ENCODE measurements around the gene TNFRSF12A.

Gene TNFRSF12A

GRCh38 chr16:2986623-2987188 is 33.5 kb upstream of the TNFRSF12A start:
- no peak for DNase-seq

GRCh38 chr16:2987286-2987685 is 32.9 kb upstream of the TNFRSF12A start:
- DNase-seq, result no peak

GRCh38 chr16:2987833-2988232 is 32.3 kb upstream of the TNFRSF12A start:
- no peak for DNase-seq

- DNase-seq, result no peak
Observed at GRCh38 chr16:2988590-2989099, 31.5 kb upstream of the TNFRSF12A start.

GRCh38 chr16:2990891-2991290 is 29.3 kb upstream of the TNFRSF12A start:
- no peak for DNase-seq

- no peak for DNase-seq
Observed at GRCh38 chr16:2991566-2992261, 28.5 kb upstream of the TNFRSF12A start.

GRCh38 chr16:2992383-2993081 is 27.6 kb upstream of the TNFRSF12A start:
- DNase-seq, result no peak

GRCh38 chr16:2996298-2996697 is 23.9 kb upstream of the TNFRSF12A start:
- no peak for DNase-seq

- DNase-seq, result no peak
Observed at GRCh38 chr16:2999929-3000328, 20.2 kb upstream of the TNFRSF12A start.

- DNase-seq, result no peak
Observed at GRCh38 chr16:3000540-3000939, 19.6 kb upstream of the TNFRSF12A start.

GRCh38 chr16:3001316-3001715 is 18.9 kb upstream of the TNFRSF12A start:
- DNase-seq, result no peak

GRCh38 chr16:3003582-3004270 is 16.4 kb upstream of the TNFRSF12A start:
- DNase-seq, result peak; percentile 99 to 100

GRCh38 chr16:3004319-3004718 is 15.8 kb upstream of the TNFRSF12A start:
- no peak for DNase-seq

GRCh38 chr16:3004781-3005284 is 15.3 kb upstream of the TNFRSF12A start:
- no peak for DNase-seq

- DNase-seq, result no peak
Observed at GRCh38 chr16:3007059-3007956, 12.9 kb upstream of the TNFRSF12A start.

GRCh38 chr16:3007957-3008689 is 12.0 kb upstream of the TNFRSF12A start:
- DNase-seq, result no peak

- no peak for DNase-seq
Observed at GRCh38 chr16:3008690-3009037, 11.5 kb upstream of the TNFRSF12A start.

GRCh38 chr16:3009568-3010390 is 10.4 kb upstream of the TNFRSF12A start:
- DNase-seq, result no peak

GRCh38 chr16:3010510-3010909 is 9.7 kb upstream of the TNFRSF12A start:
- DNase-seq, result no peak

GRCh38 chr16:3012246-3012645 is 7.9 kb upstream of the TNFRSF12A start:
- peak; percentile 78 to 95 for DNase-seq

Measured in NCI-H187 (cell line).